GM19452 (cell line): ENCODE results near the gene STAB1.
"Not testable (repeated sequence)": the region's sequence is repeated elsewhere in the genome, so short reads cannot be mapped to it uniquely, and the experiment has no call there.

Experiments
- ATAC-seq: cut with Tn5 transposase; IDR thresholded peaks from one replicate; pipeline ENCODE4 v1.9.1; 2021; ENCODE audit not compliant: unreplicated experiment

Gene STAB1

DNA sequence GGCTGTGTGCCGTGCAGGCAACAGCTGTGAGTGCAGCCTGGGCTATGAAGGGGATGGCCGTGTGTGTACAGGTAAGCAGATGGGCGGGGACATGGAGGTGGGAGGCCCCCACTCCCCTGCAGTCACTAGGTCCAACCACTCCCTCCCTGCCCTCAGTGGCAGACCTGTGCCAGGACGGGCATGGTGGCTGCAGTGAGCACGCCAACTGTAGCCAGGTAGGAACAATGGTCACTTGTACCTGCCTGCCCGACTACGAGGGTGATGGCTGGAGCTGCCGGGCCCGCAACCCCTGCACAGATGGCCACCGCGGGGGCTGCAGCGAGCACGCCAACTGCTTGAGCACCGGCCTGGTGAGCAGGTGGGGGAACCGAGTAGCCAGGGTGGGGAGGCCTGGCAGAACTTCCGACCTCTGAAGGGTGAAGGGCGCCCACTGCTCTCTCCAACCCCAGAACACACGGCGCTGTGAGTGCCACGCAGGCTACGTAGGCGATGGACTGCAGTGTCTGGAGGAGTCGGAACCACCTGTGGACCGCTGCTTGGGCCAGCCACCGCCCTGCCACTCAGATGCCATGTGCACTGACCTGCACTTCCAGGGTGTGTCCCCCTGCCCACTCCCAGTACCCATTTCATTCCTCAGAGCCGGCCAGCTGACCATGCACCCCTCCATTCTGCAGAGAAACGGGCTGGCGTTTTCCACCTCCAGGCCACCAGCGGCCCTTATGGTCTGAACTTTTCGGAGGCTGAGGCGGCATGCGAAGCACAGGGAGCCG lies 26.9 kb downstream of the STAB1 start:
- ATAC-seq = no peak

DNA sequence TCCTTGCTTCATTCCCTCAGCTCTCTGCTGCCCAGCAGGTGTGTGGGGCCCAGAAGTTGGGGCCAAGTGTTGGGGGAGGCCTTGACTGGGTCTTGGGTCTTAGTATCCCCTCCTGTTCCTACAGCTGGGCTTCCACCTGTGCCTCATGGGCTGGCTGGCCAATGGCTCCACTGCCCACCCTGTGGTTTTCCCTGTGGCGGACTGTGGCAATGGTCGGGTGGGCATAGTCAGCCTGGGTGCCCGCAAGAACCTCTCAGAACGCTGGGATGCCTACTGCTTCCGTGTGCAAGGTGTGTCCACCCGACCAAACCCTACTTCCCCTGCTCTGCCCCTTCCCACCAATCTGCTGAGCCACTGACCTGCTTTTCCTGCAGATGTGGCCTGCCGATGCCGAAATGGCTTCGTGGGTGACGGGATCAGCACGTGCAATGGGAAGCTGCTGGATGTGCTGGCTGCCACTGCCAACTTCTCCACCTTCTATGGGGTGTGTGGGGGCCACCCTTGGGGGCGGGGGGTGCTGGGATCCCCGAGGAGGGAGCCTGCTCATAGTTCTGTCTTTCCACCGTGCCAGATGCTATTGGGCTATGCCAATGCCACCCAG lies 27.6 kb downstream of the STAB1 start:
- ATAC-seq = no peak

DNA sequence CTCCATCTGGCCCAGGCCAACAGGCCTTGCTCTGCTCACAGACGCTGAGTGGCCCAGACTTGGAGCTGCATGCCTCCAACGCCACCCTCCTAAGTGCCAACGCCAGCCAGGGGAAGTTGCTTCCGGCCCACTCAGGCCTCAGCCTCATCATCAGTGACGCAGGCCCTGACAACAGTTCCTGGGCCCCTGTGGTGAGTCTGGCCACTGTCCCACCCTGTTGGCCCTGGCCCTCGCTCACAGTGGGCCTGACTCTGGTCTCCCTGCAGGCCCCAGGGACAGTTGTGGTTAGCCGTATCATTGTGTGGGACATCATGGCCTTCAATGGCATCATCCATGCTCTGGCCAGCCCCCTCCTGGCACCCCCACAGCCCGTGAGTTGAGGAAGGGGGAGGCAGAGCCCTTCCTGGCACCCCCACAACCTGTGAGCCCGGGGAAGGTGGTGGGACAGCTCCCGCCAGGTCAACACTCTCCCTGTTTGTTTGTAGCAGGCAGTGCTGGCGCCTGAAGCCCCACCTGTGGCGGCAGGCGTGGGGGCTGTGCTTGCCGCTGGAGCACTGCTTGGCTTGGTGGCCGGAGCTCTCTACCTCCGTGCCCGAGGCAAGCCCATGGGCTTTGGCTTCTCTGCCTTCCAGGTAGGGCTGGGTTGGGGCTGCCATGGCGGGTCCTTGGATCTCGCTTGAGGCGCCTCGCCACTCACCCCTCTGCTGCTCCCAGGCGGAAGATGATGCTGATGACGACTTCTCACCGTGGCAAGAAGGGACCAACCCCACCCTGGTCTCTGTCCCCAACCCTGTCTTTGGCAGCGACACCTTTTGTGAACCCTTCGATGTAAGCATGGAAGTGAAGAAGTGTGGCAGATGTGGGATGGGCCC lies 28.5 kb downstream of the STAB1 start:
- ATAC-seq = no peak

- ATAC-seq = no peak
These were observed 29.2 kb downstream of the STAB1 start for GRCh38 chr3:52524258-52524751.

DNA sequence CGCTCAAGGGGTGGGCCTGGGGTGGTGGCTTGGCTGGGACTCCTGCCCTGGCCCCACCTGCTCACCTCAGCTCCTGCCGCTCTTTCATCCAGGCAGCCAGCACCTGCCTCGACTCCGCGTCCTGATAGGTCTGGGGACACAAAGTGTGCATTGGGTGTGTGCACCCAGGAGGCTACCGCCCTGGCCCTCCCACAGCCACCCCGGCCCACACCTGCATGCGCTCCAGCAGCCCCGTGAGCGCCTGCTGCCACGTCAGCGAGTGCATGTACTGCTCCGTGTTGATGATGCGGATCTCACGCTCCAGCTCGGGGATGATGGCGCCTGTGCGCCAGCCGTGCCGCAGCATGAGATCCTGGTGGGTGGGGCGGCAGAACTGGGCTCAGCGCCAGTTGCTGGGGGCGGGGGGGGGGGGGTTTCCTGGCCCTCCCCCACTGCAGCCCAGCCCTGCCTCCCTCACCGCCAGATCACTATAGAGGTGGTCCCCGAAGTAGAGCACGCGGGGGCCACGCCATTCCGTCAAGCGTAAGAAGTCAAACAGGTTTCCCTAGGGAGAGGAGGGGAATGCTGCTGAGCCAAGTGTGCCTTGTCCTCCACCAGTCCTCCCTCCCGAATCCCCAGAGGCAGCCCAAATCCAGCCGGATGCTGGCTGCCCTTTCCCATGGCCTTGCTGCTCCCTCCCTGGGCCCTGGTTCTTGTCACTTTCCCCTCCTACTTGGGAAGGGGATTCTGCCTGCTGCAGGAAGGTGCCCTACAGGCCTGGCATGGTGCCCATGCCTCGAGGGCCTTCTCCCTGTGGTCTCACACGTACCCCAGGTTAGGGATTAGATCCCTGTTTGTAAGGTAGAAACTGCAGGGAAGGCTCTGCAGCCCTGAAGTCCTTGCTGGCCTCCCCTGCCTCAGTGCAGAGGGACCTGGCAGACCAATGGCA lies 29.9 kb downstream of the STAB1 start:
- ATAC-seq = no peak

- ATAC-seq = no peak
These were observed 30.8 kb downstream of the STAB1 start for GRCh38 chr3:52525680-52526561.

DNA sequence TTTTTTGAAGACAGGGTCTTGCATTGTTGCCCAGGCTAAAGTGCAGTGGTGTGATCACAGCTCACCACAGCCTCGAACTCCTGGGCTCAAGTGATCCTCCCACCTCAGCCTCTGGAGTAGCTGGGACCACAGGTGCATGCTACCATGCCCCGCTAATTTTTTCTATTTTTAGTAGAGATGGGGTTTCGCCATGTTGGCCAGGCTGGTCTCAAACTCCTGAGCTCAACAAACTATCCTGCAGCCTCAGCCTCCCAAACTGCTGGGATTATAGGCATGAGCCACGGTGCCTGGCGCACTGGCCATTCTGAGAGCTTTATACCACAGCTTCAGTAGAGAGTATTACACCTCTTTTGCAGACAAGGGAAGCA lies 31.5 kb downstream of the STAB1 start:
- not testable (repeated sequence) for ATAC-seq

- no peak for ATAC-seq
These were observed 32.0 kb downstream of the STAB1 start for GRCh38 chr3:52527039-52527731.

GRCh38 chr3:52527732-52528585 lies 32.8 kb downstream of the STAB1 start:
- ATAC-seq = no peak

DNA sequence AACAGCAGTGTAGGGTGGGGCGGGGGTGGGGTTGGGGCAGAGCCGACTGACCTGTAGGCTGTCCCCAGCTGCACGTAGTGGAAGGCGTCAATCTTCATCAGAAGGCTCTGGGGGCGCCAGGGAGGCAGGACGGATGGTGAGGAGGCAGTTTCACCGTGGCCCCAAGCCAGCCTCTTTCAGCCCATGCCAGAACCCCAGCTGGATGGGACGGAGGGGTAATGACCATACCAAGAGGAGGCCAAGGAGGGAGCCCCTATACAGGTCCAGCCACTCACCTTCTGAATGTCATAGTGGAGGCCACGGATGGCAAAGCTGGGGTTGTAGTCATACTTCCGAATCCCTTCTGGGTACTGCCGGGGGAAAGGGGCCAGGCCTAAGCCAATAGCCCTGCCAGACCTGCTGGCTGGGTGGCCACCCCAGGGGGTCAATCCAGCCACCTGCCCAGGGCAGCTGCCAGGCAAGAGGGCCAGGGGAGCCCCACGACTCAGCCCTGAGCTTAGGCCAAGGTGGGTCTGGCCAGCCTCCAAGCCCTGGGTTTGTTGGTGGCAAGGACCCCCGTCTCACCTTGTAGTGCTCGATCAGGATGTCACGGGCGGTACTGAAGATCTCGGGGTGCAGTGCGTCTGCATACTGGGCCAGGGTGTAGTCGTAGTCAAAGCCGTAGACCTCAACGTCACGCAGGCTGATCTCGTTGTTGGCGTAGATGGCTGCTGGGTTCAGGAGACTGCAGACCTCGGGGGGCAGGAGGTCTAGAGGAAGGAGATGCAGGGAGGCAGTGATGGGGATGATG lies 33.6 kb downstream of the STAB1 start:
- ATAC-seq = no peak

GRCh38 chr3:52529376-52530333 lies 34.5 kb downstream of the STAB1 start:
- no peak for ATAC-seq

GRCh38 chr3:52530918-52531826 lies 36.0 kb downstream of the STAB1 start:
- no peak for ATAC-seq

GRCh38 chr3:52531860-52532516 lies 36.9 kb downstream of the STAB1 start:
- no peak for ATAC-seq

DNA sequence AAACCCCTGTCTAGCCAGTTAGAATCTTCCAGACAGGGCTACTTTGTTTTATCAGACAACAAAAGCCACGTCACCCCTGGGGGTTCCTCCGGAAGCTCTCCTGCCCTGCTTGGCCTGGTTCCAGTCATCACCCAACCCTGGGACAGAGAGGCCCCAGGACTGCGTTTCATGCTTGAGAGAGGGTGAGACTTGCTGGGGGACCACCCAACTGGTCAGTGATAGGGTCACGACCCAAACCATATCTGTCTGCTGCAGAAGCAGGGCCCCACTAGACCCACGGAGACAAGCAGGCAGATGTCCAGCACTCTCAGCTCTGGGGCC lies 37.3 kb downstream of the STAB1 start:
- no peak for ATAC-seq
